Measurements from ENCODE around the gene ACTMAP.

Gene ACTMAP

DNA sequence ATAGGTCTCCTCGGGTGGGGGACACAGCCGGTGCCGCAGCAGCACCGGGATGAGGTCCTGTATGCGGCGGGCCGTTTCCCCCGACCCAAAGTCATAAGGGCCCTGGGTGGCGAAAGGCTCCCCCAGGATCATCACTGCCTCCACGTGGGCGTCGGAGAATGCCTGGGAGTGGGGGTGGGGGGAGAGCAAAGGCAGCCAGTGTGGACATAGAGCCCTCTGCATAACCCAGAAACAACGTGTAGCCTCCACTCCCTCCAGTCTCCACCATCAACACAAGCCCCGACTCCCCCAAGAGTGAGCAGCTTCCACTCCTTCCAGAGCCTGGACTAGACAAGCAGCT lies 58.1 kb downstream of the ACTMAP start:
- no peak for DNase-seq

DNA sequence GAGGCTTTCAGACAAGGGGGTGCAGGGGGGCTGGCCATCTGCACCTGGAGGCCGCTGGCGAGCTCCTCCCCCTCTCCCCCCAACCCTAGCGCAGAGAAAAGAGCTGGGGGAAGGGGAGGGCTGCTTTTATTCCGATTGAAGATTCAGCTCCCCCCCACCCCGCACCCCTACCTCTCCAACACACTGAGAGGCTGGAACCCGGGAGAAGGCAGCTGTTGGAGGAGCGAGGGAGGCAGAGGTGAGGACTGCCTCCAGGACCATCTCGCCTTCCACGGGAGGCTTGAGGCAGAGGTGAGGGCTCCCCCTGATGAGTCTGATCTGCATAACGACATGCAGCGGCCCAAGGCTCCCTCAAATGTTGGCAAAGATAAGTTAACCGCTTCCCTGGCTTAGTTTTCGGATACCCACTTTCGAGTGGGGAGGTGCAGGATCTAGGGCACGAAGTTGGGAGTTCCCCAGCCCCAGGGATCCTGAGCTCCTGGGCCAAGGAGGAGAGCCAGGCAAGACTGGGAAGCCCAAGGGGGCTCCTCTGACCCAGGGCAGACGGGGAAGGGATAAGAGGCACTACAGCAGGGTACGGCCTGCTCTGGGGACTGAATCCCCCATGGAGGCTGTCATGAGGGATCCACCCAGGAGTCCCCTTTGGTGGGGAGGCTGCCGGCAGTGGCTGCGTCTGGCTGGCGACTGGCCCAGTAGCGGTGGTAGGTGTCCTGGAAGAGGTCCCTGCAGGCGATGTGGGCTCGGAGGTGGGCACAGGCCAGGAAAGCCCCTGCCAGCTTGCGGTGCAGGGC lies 58.7 kb downstream of the ACTMAP start:
- no peak for DNase-seq

Measured in bone marrow (tissue), 2 donors.